GM21737 (cell line): Measurements from ENCODE around the gene MTSS2.

Experiments
- ATAC-seq: cut with Tn5 transposase; IDR thresholded peaks from one replicate; pipeline ENCODE4 v1.9.1; 2021; ENCODE audit warnings: mild to moderate bottlenecking, moderate library complexity; ENCODE audit not compliant: unreplicated experiment

Gene MTSS2

GRCh38 chr16:70685938-70686375 is at the start of gene MTSS2:
TSS of gene MTSS2 (minus strand) at chr16:70686053. CDS start at chr16:70685791, 262 bp downstream.
- ATAC-seq = no peak

- no peak for ATAC-seq
Observed at GRCh38 chr16:70735141-70735979, 49.5 kb upstream of the MTSS2 start.

DNA sequence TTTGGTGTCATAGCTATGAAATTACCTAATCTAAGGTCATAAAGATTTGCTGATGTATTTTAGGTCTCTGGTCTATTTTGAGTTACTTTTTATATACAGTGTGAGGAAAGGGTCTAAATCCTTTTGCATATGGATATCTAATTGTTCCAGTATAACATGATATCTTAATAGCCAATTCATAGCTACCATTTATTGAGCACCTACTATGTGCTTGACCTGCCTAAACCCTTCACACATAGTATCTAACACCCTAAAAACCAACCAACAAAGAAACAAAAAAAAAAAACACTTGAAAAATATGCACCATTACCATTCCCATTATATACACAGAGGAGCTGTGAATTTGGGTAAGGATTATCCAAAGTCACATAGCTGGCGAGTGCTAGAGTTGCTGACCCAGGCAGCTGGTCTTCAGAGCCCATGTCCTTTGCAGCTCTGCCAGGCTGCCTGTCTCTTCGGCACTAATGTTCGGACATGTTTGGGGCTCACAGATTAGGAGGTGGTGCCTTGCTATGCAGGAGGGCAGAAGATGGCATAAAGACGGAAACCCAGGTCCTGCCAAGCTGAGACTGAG is 48.8 kb upstream of the MTSS2 start:
- ATAC-seq = no peak

DNA sequence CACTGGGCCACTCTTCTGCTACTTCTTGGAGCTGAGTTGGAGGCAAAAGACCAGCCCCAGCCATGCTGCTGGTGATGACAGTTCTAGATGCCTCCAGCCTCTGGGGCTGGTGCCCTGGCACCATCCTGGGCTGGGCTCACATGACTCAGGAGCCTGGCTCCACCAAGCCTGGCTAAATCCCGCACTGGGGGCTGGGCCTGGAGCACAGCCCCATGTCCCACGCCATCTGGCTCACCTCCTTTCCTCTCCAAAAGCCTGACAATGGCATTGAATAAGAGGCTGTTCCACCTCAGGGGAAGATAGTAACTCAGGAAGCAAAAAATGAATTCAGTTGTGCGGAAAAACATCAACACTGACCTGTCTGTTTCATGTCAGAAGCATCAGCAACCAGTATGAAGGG is 45.1 kb upstream of the MTSS2 start:
- no peak for ATAC-seq

DNA sequence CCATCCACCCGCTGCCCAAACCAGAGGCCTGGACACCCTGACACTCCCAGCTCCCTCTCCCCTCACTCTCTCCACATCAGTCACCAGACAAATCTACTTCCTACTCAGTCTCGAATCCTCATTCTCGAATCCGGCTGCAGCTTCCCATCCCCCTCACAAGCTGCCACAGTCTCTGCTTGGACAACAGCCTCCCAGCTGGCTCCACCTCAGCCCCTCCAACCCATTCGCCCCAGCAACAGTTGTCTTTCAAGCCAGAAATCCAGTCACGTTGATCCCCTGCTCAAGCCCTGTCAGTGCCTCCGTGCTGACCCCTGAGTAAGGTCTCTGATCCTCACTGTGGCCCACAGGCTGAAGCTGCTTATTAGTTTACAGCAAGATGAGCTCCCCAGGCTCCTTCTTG is 44.2 kb upstream of the MTSS2 start:
- ATAC-seq = no peak

DNA sequence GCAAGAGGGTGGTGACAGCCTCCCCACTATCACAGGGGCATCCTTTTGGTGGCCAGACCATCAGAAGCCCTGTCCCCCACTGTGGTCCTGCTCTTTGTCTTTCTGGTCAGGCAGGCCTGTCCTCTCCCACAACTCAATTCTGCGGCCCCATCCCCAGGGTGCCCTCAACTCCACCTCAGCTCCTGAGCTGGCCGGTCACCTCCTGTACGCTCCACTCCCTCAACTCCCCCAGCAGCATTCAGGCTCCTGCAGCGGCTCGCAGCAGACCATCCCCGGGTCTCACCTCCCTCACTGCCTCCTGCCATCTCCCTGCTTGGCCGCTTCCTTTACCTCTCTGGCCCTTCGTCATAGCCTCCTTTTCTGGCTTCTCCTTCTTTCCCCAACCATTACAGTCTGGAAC is 43.4 kb upstream of the MTSS2 start:
- ATAC-seq = no peak

DNA sequence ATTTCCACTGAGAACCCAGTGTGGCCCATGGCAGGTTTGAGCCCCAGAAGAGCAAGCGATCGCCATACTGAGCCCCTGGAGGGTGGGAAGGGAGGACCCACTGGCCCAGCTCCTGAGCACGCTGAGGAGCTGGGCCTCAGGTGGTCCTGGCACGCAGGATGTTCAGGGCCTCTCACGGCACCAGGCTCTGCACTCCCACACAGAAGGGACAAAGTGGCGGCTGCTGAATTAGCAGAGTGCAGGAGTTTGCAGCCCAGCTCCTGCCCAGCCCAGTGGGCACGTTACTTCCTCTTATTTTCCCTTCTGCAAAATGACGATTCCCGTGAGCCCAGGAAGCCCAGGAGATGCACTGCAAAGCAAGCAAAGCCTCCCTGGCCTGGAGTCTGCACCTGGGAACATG is 42.3 kb upstream of the MTSS2 start:
- no peak for ATAC-seq

DNA sequence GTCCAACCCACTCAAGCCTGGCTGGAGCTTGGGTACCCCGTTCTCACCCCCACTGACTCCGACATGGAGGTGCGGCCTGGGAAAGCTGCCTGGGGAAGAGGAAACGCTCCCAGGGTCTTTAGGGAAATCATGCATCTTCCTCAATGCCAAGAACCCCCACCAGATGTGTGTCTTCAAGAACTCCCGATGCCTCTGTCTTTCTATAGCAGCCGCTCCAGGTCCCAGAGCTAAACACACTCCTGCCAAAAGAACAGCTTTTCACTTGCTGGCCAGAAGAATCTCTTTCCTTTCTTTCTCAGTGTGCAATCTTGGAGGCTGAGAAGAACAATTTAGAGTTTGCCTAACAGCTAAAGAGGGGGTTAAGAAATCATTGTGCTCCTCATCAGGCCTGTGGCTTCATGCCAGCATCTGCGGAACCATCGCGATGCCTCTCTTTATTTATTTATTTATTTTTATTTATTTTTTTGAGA is 41.1 kb upstream of the MTSS2 start:
- no peak for ATAC-seq

DNA sequence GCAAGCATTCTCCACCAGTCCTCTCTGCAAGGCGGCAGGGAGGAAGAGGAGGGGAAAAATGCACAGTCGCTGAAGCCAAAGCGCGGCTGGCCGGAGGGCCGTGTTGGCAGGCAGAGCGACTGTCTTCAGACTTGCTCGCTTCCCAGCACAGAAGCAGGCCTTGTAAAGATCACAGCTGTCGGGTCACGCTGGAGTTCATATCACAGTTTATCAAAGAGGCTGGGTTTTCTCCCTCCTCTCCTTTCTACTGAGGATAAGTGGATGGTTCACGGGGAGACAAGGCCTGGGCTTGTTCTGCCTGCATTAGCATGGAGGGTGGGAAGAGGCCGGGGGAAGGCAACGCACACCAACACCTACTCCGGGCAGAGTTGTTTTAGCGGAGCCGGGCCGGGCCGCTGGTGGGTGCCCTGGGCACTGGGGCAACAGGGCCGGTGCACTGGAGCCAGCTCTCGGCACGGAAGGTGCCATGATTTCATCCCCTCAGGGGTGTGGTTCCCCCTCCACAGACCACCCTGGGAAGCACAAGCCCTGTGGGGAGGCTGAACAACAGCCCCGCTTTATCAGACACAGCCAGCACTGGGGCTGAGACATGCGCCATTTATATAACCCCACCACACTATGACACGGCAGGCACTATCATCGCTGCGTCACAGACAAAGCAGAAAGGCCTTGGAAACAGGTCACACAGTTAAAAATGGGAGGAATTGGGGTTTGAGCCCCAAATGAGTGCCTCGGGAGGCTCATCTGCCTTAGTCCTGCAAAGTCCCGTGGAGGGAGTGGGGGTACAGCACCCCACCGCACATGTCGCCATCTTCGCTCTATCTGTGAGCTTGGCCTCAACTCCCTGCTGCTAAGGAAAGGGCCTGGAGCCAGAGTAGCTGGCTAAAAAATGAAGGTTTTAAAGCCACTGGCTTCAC is 40.3 kb upstream of the MTSS2 start:
- no peak for ATAC-seq

DNA sequence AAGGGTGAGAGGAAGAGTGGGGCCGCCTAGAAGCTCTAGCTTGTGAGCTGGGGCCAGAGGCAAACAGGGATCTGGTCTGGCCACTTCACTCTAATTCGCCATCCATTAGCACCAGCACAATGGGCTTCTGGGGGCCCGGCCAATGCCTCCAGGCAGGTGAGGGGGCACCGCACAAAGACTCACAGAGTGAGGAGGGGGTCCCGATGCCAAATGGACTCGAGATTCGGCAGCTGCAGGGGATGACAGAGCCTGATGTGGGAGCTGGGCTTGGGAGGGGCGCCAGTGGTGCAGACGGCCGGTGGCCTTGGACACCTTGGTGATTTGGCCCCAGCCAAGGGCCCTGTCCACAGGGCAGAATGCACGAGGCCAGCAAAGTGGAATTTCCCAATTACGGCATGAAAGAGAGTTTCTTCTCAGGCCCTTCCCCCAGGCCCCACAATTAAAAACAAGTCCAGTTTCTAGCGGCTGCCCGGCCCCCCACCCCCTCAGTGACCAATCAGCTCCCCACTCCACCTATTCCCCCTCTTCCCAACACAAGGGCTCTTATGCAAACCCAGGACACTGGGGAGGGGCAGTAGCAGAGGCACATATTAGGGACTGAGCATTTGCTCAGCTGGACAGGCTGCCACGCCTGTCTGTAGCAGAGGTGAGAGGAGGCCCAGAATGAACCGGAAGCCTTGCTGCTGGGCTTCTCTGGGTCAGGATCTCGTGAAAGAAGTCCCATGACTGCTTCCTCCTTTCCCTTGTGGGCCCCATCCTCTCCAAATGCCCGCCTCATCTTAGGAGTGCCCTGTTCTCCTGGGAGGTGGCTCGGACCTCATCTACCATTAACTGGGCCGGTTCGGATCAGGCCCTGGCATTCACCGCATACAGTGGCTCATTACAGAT is 39.4 kb upstream of the MTSS2 start:
- ATAC-seq = no peak

DNA sequence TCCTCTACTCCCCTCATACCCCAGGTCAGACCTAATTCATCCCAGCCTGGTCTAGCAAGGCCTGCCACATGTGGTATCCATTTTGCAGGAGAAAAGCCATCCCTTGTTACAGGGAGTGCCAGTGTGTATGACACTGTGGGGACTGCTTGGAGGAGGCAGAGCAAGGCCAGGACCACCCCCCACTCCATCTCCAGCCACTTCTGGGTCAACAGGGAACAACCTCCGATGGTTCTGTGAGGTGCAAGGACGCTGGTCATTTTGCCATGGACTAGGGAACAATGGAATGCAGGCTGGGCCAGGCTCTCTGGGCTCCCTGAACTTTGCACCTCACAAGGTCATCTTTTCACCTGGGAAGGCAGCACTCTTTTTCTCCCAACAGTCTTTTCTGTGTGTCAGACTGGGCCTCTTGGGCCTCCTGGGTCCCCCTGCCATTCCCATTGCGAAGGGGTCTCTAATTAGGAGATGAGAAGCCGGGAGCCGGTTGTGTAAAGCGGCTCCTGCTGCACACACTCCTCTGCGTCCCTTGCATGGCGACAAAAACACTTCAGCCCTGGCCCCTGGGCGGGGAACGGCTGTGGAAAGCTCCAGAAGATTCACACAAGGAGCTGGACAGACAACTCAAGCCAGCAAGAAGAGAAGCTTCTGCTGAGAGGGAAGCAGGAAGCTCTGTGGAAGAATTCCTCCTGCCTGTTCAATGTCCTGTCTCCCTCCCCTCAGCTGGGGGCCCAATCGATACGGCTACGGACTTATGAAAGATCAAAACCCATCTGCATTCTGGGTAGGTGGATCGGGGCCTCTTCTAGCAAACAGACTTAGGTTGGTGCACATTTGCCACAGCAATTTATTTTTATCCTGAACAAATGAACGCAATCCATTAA is 38.5 kb upstream of the MTSS2 start:
- ATAC-seq = no peak

- ATAC-seq = no peak
Observed at GRCh38 chr16:70723740-70724145, 37.9 kb upstream of the MTSS2 start.

DNA sequence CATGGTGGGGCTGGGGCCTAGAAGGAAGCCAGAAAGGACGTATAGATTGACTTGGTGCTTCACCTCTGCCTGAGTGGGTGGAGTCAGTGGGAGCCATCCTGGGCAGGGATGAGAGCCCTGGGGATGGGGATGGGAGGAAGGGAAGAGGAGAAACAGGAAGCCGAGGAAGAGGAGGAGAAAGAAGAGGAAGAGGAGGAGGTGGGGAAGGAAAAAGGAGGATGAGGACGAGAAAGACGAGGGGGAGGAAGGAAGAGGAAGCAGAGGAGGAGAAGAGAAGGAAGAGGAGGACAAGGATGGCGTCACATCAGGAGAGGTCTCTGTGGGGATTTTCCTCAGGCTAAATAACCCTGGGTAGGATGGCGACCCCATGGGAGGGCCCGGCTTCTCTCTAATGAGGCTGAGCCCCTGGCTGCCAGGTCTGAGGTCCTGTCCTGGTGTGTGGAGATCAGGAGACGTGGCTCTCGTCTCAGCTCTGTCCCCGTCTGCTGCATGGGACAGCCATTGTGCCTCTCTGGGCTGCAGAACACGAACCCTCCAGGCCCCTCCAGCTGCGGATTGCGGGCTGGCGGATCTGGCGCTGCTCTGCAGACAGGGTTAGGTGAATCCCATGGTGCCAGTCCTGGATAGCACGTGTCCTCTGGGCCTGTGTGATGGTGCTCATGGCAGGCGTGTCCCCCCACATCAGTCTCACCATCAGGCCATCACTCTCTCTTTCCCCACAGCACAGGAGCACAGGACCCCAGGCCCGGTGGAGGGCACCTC is 35.5 kb upstream of the MTSS2 start:
- ATAC-seq = no peak

GRCh38 chr16:70720425-70721201 is 34.8 kb upstream of the MTSS2 start:
- ATAC-seq = no peak

DNA sequence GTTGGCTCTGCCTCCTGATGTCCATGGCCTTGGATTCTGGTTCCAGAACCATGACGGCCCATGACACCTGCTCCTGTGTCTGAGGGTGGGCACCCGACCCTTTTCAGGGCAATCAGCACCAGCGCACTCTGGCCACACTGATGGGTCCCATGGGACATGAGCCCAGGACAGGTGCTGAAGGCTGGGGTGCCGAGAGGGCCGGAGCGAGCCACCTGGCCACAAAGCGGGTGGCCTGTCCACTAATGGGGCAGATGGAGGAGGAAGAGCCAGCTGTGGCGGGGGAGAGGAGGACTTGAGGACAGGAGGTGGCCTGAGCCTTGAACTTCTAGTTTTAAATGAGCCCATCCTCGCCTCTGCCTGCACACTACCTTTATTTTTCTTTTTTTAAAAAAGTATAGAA is 31.2 kb upstream of the MTSS2 start:
- no peak for ATAC-seq

DNA sequence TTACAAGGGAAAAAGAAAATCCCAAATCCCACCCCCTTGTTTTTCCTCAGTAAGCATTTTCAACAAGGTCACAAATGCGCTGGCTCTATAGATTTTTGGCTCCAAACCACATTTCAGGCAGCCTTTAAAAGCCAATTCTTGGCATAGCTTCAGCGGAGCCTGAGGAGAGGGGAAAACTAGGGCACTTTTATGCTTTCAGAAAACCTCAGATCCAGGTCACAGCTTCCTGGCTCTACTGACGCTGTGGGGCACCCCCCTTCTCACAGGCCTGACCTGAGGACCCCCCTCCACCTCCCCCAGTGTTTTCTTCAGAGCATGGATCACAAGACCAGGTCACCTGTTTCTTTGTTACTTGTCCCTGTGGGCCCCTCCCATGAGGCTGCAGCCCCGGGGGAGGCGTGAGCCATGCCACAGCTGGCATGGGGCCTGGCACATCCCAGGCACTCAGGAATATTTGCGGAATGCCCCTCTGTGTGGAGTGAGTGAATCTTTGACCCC is 30.1 kb upstream of the MTSS2 start:
- no peak for ATAC-seq

- no peak for ATAC-seq
Observed at GRCh38 chr16:70715055-70715858, 29.4 kb upstream of the MTSS2 start.
